Measurements from ENCODE around the gene AQP5. TPM values are rescaled to one million over a fixed set of nuclear protein-coding genes. Genes with fewer than 3 reads are reported as not detected.

The AQP5 gene
- total RNA-seq, 4 donors from 2014 or later = 0.21 TPM; not detected in 3

DNA sequence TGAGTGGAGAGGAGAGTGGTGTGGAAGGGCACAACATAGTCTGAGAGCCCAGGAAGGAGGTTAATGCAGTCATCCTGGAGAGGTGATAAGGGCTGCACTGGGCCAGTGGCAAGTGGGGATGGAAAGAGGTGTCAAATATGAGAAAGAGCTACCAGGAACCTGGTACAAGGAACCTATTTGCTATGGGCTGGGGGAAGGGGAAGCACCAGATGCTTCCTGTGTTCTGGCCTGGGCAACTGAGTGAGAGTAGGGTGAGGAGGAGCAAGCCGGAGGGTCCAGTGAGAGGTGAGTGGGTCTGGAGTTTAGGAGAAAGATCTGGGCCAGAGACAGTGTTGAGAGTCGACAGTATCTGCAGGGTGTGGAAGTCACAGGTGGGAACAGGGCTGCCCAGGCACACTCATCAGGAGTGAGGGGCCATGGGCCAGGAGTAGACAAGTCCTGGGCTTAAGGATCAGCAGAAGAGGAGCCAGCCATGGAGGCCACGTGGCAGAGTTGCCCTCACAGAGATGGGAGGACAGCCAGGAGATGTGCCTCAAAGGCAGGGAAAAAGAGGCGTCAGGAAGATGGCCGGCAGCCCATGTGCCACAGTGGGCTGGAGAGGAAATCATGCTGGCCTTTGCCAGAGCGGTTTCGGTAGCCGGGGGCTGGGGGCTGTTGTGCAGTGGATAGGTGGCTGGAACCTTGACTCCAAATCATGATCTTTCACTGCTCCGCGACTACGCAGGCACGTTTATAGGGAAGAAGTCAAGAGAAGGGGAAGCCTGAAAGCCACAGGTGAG is 8.2 kb downstream of the AQP5 start:
- Histone ChIP-seq H3K9me3 (no peaks in the 10 kb centered on the region), H3K27ac (peak overlapping the region in 2 of 4 donors; percentile 47 to 51), H3K4me1 (peaks cover 0 to 55% (median 22%) of the 10 kb centered on the region in 4 donors), H3K27me3 (peaks cover 0 to 6% of the 10 kb centered on the region in 2 donors), H3K4me3 (no peak overlapping the region), H3K36me3 (no peaks in the 10 kb centered on the region)
- DNase-seq (ENCODE audit: low spot score in 2 of 2) = no peak
- TF ChIP-seq POLR2A (IDR thresholded peaks at IDR 0.05) = no peak
- TF ChIP-seq, protein P1, sequence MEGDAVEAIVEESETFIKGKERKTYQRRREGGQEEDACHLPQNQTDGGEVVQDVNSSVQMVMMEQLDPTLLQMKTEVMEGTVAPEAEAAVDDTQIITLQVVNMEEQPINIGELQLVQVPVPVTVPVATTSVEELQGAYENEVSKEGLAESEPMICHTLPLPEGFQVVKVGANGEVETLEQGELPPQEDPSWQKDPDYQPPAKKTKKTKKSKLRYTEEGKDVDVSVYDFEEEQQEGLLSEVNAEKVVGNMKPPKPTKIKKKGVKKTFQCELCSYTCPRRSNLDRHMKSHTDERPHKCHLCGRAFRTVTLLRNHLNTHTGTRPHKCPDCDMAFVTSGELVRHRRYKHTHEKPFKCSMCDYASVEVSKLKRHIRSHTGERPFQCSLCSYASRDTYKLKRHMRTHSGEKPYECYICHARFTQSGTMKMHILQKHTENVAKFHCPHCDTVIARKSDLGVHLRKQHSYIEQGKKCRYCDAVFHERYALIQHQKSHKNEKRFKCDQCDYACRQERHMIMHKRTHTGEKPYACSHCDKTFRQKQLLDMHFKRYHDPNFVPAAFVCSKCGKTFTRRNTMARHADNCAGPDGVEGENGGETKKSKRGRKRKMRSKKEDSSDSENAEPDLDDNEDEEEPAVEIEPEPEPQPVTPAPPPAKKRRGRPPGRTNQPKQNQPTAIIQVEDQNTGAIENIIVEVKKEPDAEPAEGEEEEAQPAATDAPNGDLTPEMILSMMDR (IDR thresholded peaks at IDR 0.05) = no peak
- TF ChIP-seq EP300 (IDR thresholded peaks at IDR 0.05) = no peak
- WGBS, 2 donors = 71 to 78% methylated on average over 12 of the region's 12 CpGs

DNA sequence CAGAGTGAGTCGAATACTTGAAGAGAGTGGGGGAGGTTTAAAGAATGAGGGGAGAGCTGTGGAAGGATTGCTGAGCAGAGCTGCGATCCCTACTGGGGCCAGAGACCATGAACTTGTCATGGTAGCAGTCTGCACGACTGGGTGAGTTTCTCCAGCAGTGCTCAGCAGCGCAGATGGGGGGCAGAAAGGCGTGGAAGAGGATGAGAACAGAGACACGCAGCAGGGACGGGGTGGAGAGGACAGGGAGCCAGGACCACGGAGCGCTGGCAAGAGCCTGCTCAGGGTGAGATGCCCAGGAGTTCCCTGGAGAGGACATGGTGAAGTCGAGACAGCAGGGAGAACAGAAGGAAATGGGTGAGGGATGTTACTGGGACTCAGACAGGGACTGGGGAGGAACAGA is 9.0 kb downstream of the AQP5 start:
- H3K27ac ChIP-seq = no peak overlapping the region

DNA sequence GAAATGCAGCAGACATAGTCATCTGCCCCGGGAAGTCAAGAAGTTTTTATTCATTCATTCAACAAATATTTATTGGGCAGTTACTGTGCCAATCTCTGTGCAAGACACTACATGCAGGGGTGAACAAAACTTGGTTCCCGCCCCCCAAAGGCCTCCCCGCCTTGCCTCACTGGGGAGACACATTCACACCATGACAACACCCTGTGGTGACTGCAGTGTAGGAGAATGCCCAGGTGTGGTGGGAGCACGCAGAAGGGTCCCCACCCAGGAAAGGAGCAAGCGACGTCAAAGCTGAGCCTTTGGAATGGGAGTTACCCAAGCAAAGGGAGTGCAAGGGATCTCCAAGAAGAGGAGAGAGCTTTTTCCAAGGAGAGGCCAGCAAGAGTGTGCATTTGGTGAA is 9.5 kb downstream of the AQP5 start:
- no peak overlapping the region for H3K4me3 ChIP-seq
- WGBS, 2 donors = 76 to 88% methylated on average over 6 of the region's 6 CpGs
- no peaks in the 10 kb centered on the region for H3K9me3 ChIP-seq
- H3K27me3 ChIP-seq = peaks cover 0 to 6% of the 10 kb centered on the region in 2 donors
- TF ChIP-seq, protein P1 (IDR thresholded peaks at IDR 0.05) = no peak
- TF ChIP-seq EP300 (IDR thresholded peaks at IDR 0.05) = no peak
- TF ChIP-seq POLR2A (IDR thresholded peaks at IDR 0.05) = no peak
- no peaks in the 10 kb centered on the region for H3K36me3 ChIP-seq
- peaks cover 0 to 55% (median 22%) of the 10 kb centered on the region in 4 donors for H3K4me1 ChIP-seq
- H3K27ac ChIP-seq = no peak overlapping the region
- DNase-seq (ENCODE audit: low spot score in 2 of 2) = no peak

More for the DNA sequence above, 9.0 kb downstream of the AQP5 start:
- Histone ChIP-seq H3K9me3 (no peaks in the 10 kb centered on the region), H3K36me3 (no peaks in the 10 kb centered on the region), H3K27me3 (peaks cover 0 to 6% of the 10 kb centered on the region in 2 donors), H3K4me1 (peaks cover 0 to 55% (median 22%) of the 10 kb centered on the region in 4 donors), H3K4me3 (no peak overlapping the region)
- 60 to 65% methylated on average over 10 of the region's 10 CpGs for WGBS, 2 donors
- no peak for DNase-seq (ENCODE audit: low spot score in 2 of 2)
- TF ChIP-seq EP300 (IDR thresholded peaks at IDR 0.05) (no peak), POLR2A (IDR thresholded peaks at IDR 0.05) (no peak)
- TF ChIP-seq, protein P1 (IDR thresholded peaks at IDR 0.05) = no peak

DNA sequence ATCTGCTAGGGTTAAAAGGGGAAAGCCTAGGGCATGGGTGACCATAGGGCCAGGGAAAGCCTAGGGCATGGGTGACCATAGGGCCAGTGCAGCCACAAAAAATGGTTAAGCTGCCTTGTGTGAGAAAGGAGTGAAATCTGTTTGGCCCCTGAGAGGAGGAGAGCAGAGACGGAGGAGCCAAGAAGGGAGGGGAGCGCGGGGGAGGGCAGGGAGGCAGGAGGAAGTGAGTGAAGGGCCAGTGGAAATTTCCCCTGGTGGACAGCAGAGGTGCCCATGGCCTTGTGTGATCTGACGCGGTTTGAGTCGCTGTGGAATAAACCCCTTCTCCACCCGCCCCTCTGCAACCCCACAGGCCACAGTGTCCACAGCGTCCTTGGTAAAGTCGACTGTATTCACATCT is 10.5 kb downstream of the AQP5 start:
- H3K36me3 ChIP-seq = no peaks in the 10 kb centered on the region
- H3K27me3 ChIP-seq = peaks cover 0 to 6% of the 10 kb centered on the region in 2 donors
- WGBS, 2 donors = 68 to 71% methylated on average over 9 of the region's 9 CpGs
- H3K27ac ChIP-seq = no peak overlapping the region
- H3K4me3 ChIP-seq = no peak overlapping the region
- TF ChIP-seq EP300 (IDR thresholded peaks at IDR 0.05) = no peak
- TF ChIP-seq POLR2A (IDR thresholded peaks at IDR 0.05) = no peak
- TF ChIP-seq, protein P1 (IDR thresholded peaks at IDR 0.05) = no peak
- H3K9me3 ChIP-seq = no peaks in the 10 kb centered on the region
- no peak for DNase-seq (ENCODE audit: low spot score in 2 of 2)
- peaks cover 0 to 50% (median 21%) of the 10 kb centered on the region in 4 donors for H3K4me1 ChIP-seq

DNA sequence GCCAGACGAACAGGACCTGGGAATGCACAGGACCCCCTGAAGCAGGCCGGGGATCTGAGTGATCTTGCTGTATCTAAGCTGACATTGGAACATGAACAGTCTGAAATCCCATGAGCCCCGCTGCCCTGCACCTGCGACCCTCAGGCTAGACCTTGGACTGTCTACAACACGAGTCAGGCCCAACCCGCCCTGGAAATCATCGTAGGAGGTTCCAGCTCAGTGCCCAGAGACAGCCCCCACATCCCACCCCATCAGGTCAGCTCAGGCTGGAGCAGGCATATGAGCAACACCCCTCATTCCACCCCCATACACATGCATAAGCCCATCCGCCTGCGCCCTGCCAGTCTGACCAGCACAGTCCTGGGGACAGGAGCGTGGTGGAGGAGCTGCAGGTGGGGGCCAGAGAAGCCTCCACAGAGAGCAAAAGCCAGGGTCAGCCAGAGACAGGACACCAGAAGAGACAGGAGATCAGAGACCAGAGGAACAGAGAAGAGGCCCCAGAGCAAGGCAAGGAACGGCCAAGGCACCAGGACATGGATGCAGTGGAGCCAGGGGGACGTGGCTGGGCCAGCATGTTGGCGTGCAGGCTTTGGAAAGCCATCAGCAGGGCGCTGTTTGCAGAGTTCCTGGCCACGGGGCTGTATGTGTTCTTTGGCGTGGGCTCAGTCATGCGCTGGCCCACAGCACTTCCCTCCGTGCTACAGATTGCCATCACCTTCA is 11.1 kb downstream of the AQP5 start, which contains the start of gene AQP6:
Gene AQP6, plus strand, starts transcription at position 307 of the 720 bp plus-strand sequence. Its CDS starts 227 bp downstream, at position 534.
- no peaks in the 10 kb centered on the region for H3K9me3 ChIP-seq
- no peak for TF ChIP-seq EP300 (IDR thresholded peaks at IDR 0.05)
- TF ChIP-seq POLR2A (IDR thresholded peaks at IDR 0.05) = no peak
- TF ChIP-seq, protein P1 (IDR thresholded peaks at IDR 0.05) = no peak
- H3K27me3 ChIP-seq = peaks cover 0 to 6% of the 10 kb centered on the region in 2 donors
- WGBS, 2 donors = 75 to 78% methylated on average over 17 of the region's 18 CpGs
- H3K4me1 ChIP-seq = peaks cover 0 to 43% (median 14%) of the 10 kb centered on the region in 4 donors
- H3K4me3 ChIP-seq = no peak within 1 kb of the TSS
- no peak within 1 kb of the TSS for H3K27ac ChIP-seq
- DNase-seq (ENCODE audit: low spot score in 2 of 2) = no peak
- no peaks in the 10 kb centered on the region for H3K36me3 ChIP-seq
